ENCODE data around the gene HDAC11. TPM values are rescaled to one million over a fixed set of nuclear protein-coding genes. Genes with fewer than 3 reads are reported as not detected.

Gene HDAC11
- total and polyA plus RNA-seq, 2 of the 13 experiments (the other 11 are each of a cell fraction or from before 2014, with no cell fraction given), result 13.7 to 33.1 TPM

DNA sequence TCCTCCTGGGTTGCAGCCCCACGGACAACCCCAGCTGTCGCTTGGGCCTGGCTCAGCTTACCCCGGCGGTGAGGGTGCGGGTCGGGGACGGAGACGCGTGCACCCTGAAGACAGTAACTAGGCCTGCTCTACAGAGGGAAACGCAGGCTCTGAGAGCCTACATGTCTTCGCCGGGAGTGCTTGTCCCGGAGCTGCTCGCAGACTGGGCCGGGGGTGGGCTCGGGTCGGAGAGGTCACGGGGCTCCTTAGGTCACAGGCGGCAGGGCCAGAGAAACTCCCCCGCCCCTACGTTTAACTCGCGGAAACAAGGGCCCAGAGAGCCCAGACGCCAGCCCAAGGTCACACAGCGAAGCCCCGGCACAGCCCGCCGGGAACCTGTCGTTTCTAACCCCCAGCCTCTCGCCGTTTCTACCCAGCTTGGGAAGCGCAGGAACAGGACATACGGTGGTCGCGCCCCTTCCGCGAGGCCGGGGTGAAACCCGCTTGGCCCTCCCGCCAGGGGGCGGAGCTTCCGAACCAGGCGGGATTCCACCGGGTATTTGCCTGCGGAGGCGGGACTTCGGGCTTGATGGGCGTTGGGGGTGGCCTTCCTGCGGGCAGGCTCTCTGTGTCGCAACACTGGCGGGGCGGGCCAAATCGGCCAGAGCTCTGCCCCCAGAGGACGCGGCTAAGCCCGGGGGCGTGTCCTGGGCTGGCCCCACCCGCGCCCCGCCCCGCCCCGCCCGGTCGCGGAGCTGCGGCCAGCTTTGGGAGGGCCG, at the start of gene HDAC11 (continued):
- TF ChIP-seq ZKSCAN5 (CRISPR knock-in tag; IDR thresholded peaks at IDR 0.05), result no peak
- TF ChIP-seq, protein P1, sequence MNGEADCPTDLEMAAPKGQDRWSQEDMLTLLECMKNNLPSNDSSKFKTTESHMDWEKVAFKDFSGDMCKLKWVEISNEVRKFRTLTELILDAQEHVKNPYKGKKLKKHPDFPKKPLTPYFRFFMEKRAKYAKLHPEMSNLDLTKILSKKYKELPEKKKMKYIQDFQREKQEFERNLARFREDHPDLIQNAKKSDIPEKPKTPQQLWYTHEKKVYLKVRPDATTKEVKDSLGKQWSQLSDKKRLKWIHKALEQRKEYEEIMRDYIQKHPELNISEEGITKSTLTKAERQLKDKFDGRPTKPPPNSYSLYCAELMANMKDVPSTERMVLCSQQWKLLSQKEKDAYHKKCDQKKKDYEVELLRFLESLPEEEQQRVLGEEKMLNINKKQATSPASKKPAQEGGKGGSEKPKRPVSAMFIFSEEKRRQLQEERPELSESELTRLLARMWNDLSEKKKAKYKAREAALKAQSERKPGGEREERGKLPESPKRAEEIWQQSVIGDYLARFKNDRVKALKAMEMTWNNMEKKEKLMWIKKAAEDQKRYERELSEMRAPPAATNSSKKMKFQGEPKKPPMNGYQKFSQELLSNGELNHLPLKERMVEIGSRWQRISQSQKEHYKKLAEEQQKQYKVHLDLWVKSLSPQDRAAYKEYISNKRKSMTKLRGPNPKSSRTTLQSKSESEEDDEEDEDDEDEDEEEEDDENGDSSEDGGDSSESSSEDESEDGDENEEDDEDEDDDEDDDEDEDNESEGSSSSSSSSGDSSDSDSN (CRISPR knock-in tag; IDR thresholded peaks at IDR 0.05), result peak; percentile 83; the same call in 1 of the 2 replicates
- 0 out of 2 replicates have a peak, but pooled peaks have one; percentile 27 for TF ChIP-seq HOXA3 (CRISPR knock-in tag; IDR thresholded peaks at IDR 0.05)
- peak; percentile 82 for TF ChIP-seq TBX2 (CRISPR knock-in tag; IDR thresholded peaks at IDR 0.05; ENCODE audit: borderline replicate concordance)
- peak; percentile 84 for TF ChIP-seq NFYC (CRISPR knock-in tag; IDR thresholded peaks at IDR 0.05)
- TF ChIP-seq, protein P2, sequence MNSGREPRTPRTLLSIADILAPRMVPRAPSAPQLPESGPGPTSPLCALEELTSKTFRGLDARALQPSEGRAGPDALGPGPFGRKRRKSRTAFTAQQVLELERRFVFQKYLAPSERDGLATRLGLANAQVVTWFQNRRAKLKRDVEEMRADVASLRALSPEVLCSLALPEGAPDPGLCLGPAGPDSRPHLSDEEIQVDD (CRISPR knock-in tag; IDR thresholded peaks at IDR 0.05; ENCODE audit: borderline replicate concordance), result peak; percentile 52; the same call in 1 of the 2 replicates
- TF ChIP-seq, protein P3, sequence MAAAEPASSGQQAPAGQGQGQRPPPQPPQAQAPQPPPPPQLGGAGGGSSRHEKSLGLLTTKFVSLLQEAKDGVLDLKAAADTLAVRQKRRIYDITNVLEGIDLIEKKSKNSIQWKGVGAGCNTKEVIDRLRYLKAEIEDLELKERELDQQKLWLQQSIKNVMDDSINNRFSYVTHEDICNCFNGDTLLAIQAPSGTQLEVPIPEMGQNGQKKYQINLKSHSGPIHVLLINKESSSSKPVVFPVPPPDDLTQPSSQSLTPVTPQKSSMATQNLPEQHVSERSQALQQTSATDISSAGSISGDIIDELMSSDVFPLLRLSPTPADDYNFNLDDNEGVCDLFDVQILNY (CRISPR knock-in tag; conservative IDR thresholded peaks at IDR 0.05), result 0 out of 2 replicates have a peak, but pooled peaks have one; percentile 47
- TF ChIP-seq, protein P4, sequence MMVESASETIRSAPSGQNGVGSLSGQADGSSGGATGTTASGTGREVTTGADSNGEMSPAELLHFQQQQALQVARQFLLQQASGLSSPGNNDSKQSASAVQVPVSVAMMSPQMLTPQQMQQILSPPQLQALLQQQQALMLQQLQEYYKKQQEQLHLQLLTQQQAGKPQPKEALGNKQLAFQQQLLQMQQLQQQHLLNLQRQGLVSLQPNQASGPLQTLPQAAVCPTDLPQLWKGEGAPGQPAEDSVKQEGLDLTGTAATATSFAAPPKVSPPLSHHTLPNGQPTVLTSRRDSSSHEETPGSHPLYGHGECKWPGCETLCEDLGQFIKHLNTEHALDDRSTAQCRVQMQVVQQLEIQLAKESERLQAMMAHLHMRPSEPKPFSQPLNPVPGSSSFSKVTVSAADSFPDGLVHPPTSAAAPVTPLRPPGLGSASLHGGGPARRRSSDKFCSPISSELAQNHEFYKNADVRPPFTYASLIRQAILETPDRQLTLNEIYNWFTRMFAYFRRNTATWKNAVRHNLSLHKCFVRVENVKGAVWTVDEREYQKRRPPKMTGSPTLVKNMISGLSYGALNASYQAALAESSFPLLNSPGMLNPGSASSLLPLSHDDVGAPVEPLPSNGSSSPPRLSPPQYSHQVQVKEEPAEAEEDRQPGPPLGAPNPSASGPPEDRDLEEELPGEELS (CRISPR knock-in tag; IDR thresholded peaks at IDR 0.05), result no peak
- TF ChIP-seq SKI (IDR thresholded peaks at IDR 0.05; ENCODE audit: partially characterized antibody), result peak; percentile 11
- peak; percentile 82 for TF ChIP-seq RXRA (CRISPR knock-in tag; IDR thresholded peaks at IDR 0.05)
- TF ChIP-seq ZNF317 (CRISPR knock-in tag; IDR thresholded peaks at IDR 0.05), result 0 out of 2 replicates have a peak, but pooled peaks have one; percentile 42
- TF ChIP-seq ARID2 (CRISPR knock-in tag; IDR thresholded peaks at IDR 0.05; ENCODE audit: borderline replicate concordance), result no peak
- 0 out of 2 replicates have a peak, but pooled peaks have one; percentile 64 for TF ChIP-seq MTA1 (CRISPR knock-in tag; IDR thresholded peaks at IDR 0.05; ENCODE audit: borderline replicate concordance)
- TF ChIP-seq, protein P5, sequence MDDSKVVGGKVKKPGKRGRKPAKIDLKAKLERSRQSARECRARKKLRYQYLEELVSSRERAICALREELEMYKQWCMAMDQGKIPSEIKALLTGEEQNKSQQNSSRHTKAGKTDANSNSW (CRISPR knock-in tag; IDR thresholded peaks at IDR 0.05; ENCODE audit: borderline replicate concordance), result 0 out of 2 replicates have a peak, but pooled peaks have one; percentile 72
- TF ChIP-seq HES4 (CRISPR knock-in tag; IDR thresholded peaks at IDR 0.05; ENCODE audit: borderline replicate concordance), result 0 out of 2 replicates have a peak, but pooled peaks have one; percentile 8
- peak; percentile 83; the same call in 1 of the 2 replicates for TF ChIP-seq ZNF607 (CRISPR knock-in tag; IDR thresholded peaks at IDR 0.05; ENCODE audit: borderline replicate concordance)
- peak; percentile 34; the same call in 1 of the 2 replicates for TF ChIP-seq FOXK1 (CRISPR knock-in tag; IDR thresholded peaks at IDR 0.05; ENCODE audit: borderline replicate concordance, low read depth)
- peak; percentile 99 for TF ChIP-seq ZNF598 (CRISPR knock-in tag; IDR thresholded peaks at IDR 0.05; ENCODE audit: borderline replicate concordance)
- TF ChIP-seq, protein P6, sequence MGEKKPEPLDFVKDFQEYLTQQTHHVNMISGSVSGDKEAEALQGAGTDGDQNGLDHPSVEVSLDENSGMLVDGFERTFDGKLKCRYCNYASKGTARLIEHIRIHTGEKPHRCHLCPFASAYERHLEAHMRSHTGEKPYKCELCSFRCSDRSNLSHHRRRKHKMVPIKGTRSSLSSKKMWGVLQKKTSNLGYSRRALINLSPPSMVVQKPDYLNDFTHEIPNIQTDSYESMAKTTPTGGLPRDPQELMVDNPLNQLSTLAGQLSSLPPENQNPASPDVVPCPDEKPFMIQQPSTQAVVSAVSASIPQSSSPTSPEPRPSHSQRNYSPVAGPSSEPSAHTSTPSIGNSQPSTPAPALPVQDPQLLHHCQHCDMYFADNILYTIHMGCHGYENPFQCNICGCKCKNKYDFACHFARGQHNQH (CRISPR knock-in tag; IDR thresholded peaks at IDR 0.05), result peak; percentile 27; the same call in 1 of the 2 replicates
- peak; percentile 91 for TF ChIP-seq POLR2AphosphoS5 (IDR thresholded peaks at IDR 0.05; ENCODE audit: low read depth, low read length)

All from HepG2 (cell line).